Islet of Langerhans (tissue), 1 donor: ENCODE results near the gene OPA3.

Experiments
- FAIRE-seq: peaks from one replicate; lab custom pipeline; 2011; peaks lifted over from hg19 to GRCh38; lab: Jason Lieb, UNC

Gene OPA3

GRCh38 chr19:45564131-45564780 lies 20.3 kb downstream of the OPA3 start:
- no peak for FAIRE-seq

GRCh38 chr19:45560686-45561085 lies 23.9 kb downstream of the OPA3 start:
- FAIRE-seq: no peak

- FAIRE-seq: no peak
These were observed 24.6 kb downstream of the OPA3 start for GRCh38 chr19:45560038-45560437.

GRCh38 chr19:45558399-45558878 lies 26.2 kb downstream of the OPA3 start:
- FAIRE-seq: no peak

GRCh38 chr19:45556835-45557234 lies 27.8 kb downstream of the OPA3 start:
- no peak for FAIRE-seq

GRCh38 chr19:45554481-45554880 lies 30.1 kb downstream of the OPA3 start:
- FAIRE-seq: no peak

- no peak for FAIRE-seq
These were observed 31.1 kb downstream of the OPA3 start for GRCh38 chr19:45553464-45553863.

GRCh38 chr19:45547965-45548609 lies 36.5 kb downstream of the OPA3 start:
- no peak for FAIRE-seq

- no peak for FAIRE-seq
These were observed 37.3 kb downstream of the OPA3 start for GRCh38 chr19:45547211-45547770.

GRCh38 chr19:45542234-45542668 lies 42.4 kb downstream of the OPA3 start:
- FAIRE-seq: no peak

GRCh38 chr19:45539459-45539858 lies 45.1 kb downstream of the OPA3 start:
- FAIRE-seq: no peak

GRCh38 chr19:45531349-45531748 lies 53.3 kb downstream of the OPA3 start:
- FAIRE-seq: no peak

GRCh38 chr19:45529420-45529785 lies 55.2 kb downstream of the OPA3 start:
- no peak for FAIRE-seq

GRCh38 chr19:45528744-45529419 lies 55.7 kb downstream of the OPA3 start:
- no peak for FAIRE-seq

- no peak for FAIRE-seq
These were observed 56.4 kb downstream of the OPA3 start for GRCh38 chr19:45528149-45528743.

GRCh38 chr19:45527731-45528130 lies 56.9 kb downstream of the OPA3 start:
- no peak for FAIRE-seq

GRCh38 chr19:45526971-45527370 lies 57.6 kb downstream of the OPA3 start:
- FAIRE-seq: no peak

- FAIRE-seq: no peak
These were observed 58.5 kb downstream of the OPA3 start for GRCh38 chr19:45526143-45526542.

GRCh38 chr19:45524575-45525129 lies 60.0 kb downstream of the OPA3 start:
- no peak for FAIRE-seq

GRCh38 chr19:45523642-45524256 lies 60.9 kb downstream of the OPA3 start:
- peak; percentile 36 for FAIRE-seq

- no peak for FAIRE-seq
These were observed 62.3 kb downstream of the OPA3 start for GRCh38 chr19:45522010-45522941.
